ENCODE measurements around the gene MAP1B.

The MAP1B gene

GRCh38 chr5:72101828-72102227 is 5.4 kb upstream of the MAP1B start:
- DNase-seq = no peak

- no peak for DNase-seq
These were observed 501 bp upstream of the MAP1B start for GRCh38 chr5:72106817-72107130.

GRCh38 chr5:72107901-72108201 is 576 bp downstream of the MAP1B start:
- no peak for DNase-seq

GRCh38 chr5:72108202-72109061 is 1.2 kb downstream of the MAP1B start:
- no peak for DNase-seq

GRCh38 chr5:72109062-72109411 is 1.8 kb downstream of the MAP1B start:
- DNase-seq = no peak

- DNase-seq = no peak
These were observed 2.4 kb downstream of the MAP1B start for GRCh38 chr5:72109625-72110024.

- no peak for DNase-seq
These were observed 3.2 kb downstream of the MAP1B start for GRCh38 chr5:72110394-72111013.

GRCh38 chr5:72112389-72112788 is 5.1 kb downstream of the MAP1B start:
- no peak for DNase-seq

- DNase-seq = no peak
These were observed 7.4 kb downstream of the MAP1B start for GRCh38 chr5:72114629-72115028.

GRCh38 chr5:72115296-72115695 is 8.0 kb downstream of the MAP1B start:
- DNase-seq = no peak

GRCh38 chr5:72117307-72117706 is 10.0 kb downstream of the MAP1B start:
- DNase-seq = no peak

- DNase-seq = no peak
These were observed 13.9 kb downstream of the MAP1B start for GRCh38 chr5:72121052-72121779.

GRCh38 chr5:72121780-72122445 is 14.6 kb downstream of the MAP1B start:
- DNase-seq = no peak

GRCh38 chr5:72122602-72123001 is 15.3 kb downstream of the MAP1B start:
- DNase-seq = no peak

- no peak for DNase-seq
These were observed 16.6 kb downstream of the MAP1B start for GRCh38 chr5:72123764-72124376.

- no peak for DNase-seq
These were observed 18.1 kb downstream of the MAP1B start for GRCh38 chr5:72125271-72125940.

- no peak for DNase-seq
These were observed 18.8 kb downstream of the MAP1B start for GRCh38 chr5:72125941-72126620.

GRCh38 chr5:72126796-72127195 is 19.5 kb downstream of the MAP1B start:
- DNase-seq = no peak

GRCh38 chr5:72129725-72130124 is 22.4 kb downstream of the MAP1B start:
- DNase-seq = no peak

GRCh38 chr5:72130351-72130761 is 23.1 kb downstream of the MAP1B start:
- DNase-seq = no peak

- DNase-seq = no peak
These were observed 26.1 kb downstream of the MAP1B start for GRCh38 chr5:72133212-72133990.

Measured in CD4-positive, alpha-beta T cell treated with Interleukin-17A for 1 hour (primary cell).